GM12872 (cell line): ENCODE results near the gene HNF1A.

Source experiments
- TF ChIP-seq, protein P1 (sequence below): IDR thresholded peaks from 3 replicates; pipeline ENCODE4 v1.5.1; 2011; ENCODE audit warnings: low read depth, mild to moderate bottlenecking, low read length, moderate library complexity; ENCODE audit not compliant: insufficient read depth

Gene HNF1A

DNA sequence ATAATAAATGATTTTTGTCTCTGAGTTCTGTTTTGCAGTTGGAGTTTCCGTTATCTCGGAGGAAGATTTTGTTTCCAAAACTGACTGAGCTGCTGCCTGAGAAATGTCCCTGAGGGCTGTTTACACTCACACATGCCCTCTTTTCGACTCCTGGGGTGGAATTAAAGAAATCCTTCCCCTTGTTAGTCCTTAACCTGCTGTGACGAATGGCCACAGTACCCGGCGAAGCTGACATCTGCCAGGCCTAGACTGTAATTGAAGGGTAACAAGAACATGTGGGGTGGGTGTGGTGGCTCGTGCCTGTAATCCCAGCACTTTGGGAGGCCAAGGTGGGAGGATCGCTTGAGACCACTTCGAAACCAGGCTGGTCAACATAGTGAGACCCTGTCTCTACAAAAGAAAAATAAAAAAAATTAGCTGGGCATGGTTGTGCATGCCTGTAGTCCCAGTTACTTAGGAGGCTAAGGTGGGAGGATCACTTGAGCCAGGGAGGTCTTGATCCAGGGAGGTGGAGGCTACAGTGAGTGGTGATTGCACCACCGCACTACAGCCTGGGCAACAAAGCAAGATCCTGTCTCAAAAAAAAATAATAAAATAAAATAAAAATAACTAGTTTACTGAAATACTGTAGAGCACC, 52.4 kb downstream of the HNF1A start:
- TF ChIP-seq, protein P1, sequence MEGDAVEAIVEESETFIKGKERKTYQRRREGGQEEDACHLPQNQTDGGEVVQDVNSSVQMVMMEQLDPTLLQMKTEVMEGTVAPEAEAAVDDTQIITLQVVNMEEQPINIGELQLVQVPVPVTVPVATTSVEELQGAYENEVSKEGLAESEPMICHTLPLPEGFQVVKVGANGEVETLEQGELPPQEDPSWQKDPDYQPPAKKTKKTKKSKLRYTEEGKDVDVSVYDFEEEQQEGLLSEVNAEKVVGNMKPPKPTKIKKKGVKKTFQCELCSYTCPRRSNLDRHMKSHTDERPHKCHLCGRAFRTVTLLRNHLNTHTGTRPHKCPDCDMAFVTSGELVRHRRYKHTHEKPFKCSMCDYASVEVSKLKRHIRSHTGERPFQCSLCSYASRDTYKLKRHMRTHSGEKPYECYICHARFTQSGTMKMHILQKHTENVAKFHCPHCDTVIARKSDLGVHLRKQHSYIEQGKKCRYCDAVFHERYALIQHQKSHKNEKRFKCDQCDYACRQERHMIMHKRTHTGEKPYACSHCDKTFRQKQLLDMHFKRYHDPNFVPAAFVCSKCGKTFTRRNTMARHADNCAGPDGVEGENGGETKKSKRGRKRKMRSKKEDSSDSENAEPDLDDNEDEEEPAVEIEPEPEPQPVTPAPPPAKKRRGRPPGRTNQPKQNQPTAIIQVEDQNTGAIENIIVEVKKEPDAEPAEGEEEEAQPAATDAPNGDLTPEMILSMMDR, result no peak

DNA sequence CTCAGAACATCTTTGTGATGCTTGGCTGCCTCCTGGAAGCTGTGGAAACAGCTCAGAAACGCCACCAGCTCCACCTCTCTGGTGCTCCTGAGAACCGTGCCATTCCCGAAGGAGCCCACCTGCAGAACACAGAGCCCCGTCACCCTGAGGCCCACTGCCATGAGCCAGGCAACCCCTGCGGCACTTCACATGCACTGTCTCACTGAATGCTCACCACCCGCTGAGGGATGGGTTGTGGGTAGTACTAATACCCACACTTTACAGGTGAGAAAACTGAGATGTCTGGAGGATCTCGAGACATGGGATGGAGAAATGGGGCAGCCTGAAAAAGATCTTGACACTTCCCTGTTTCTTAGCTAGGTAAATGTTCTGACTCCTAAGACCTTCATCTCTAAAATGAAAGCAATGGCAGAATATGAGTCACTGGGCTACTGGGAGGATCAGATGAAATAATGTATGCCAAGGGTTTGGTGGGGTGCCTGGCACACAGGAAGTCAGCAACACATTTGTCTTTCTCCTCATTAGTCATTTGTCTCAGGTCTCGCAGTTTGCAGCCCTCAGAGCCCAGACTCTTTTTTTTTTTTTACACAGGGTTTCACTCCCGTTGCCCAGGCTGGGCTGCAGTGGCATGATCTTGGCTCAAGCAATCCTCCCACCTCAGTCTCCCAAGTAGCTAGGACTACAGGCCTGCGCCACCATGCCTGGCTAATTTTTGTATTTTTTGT, 55.4 kb downstream of the HNF1A start:
- TF ChIP-seq, protein P1, result no peak

DNA sequence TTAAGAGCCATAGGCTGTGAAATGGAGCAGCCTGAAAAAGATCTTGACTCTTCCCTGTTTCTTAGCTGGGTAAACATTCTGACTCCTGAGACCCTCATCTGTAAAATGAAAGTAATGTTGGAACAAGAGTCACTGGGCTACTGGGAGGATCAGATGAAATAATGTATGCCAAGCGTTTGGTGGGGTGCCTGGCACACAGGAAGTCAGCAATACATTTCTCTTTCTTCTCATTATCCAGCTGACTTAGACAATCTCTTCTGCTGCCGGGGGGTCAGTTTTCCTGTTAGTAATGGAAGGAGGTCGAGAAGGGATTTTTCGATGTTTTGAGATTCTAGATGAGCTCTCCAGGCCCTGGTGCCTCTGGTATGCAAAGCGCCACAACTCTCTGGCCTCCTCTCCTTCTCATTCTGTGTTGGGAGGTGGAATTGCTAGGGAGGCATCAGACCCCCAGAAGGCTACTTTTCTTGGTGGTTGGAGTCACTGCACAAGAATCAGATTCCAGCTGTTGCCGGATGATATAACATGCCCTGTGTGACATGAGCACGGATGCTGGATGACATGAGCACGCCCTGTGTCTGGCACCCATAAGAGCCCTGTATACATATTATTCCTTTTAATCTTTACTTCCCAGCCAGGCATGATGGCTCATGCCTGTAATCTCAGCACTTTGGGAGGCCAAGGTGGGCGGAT, 56.4 kb downstream of the HNF1A start:
- TF ChIP-seq, protein P1, result no peak

DNA sequence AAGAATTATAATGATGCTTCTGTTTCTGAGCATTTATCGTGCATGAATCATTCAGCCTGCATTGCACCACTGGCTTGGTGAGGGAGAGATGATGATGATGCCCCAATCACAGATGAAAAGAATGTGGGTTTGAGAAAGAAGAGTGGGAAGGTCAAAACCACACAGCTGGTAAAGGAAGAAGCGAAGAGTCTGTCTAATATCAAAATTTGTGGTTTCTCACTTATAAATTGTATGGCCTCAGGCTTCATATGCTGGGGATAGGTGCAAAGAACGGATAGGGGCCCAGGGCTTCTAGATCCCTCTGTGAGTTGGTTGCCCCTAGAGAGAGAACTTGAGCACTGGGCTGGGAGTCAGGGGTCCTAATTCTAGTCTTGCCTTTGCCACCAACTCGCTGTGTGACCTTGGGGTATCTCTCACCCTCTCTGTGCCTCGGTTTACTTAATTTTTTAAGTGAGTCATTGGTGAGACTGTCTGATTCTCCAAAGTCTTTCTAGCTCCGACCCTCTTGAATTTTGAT, 58.5 kb downstream of the HNF1A start:
- TF ChIP-seq, protein P1, result no peak

DNA sequence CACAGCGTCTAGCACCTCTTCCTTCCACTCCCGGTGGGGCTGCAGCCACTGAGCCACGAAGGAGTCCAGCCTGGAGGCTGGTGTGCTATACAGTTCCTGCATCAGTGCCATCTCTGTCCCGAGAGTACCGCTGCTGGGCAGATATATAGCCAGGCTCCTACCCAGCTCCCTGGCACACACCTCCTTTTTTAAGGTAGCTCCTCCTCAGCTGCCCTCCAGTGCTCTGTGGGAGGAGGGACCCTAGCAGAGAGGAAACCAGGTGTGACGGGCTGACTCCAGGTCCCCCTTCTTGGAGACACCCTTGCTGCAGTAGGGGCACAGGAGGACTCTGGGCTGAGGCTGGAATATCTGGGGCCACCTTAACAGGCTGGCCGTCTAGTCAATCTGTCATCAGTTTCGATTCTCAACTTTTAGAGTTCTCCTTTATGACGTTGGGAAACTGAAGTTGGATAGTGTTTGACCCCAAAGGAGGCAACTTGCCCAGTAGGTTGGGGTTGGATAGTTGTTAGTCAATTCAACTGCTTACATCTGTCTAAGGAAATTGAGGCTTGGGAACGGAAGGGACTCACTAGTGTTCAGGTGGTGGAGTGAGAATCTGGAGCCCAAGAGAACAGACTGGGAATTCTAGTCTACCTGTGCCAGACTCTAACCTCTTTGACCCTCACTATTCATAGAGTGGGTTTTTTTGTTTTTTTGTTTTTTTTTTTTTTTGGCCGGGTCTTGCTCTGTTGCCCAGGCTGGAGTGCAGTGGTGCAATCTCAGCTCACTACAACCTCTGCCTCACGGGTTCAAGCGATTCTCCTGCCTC, 60.7 kb downstream of the HNF1A start, which contains the start of gene OASL:
Gene OASL (minus strand): TSS at position 386 of the 808 bp plus-strand sequence. CDS start 275 bp downstream, at position 111.
- TF ChIP-seq, protein P1, result no peak

DNA sequence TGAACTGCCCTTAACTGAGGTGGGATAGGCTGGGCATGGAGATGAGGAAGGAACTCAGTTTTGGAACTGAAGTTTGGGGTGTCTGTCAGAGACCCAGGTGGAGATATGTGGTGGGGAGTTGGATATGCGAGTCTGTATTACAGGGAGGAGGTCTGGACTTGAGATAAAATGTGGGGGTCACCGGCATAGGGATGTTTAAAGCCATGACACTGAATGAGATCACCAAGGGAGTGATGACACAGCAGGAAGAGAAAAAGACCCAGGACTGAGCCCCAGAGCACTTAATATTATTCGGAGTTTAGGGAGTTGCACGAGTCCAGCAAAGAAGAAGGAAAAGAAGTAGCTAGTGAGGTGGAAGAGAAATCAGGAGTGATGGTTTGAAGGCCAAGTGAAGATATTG, 64.7 kb downstream of the HNF1A start:
- TF ChIP-seq, protein P1, result no peak
